Stimulated activated CD4-positive, alpha-beta T cell treated with anti-CD3 and anti-CD28 coated beads, Interleukin-15, amount 100 ng/mL, for 24 hours (primary cell): Measurements from ENCODE around the gene WBP2.

ENCODE experiments used
- DNase-seq: peaks from one replicate; pipeline ENCODE4 v3.0.0-alpha.2; 2020

The WBP2 gene

DNA sequence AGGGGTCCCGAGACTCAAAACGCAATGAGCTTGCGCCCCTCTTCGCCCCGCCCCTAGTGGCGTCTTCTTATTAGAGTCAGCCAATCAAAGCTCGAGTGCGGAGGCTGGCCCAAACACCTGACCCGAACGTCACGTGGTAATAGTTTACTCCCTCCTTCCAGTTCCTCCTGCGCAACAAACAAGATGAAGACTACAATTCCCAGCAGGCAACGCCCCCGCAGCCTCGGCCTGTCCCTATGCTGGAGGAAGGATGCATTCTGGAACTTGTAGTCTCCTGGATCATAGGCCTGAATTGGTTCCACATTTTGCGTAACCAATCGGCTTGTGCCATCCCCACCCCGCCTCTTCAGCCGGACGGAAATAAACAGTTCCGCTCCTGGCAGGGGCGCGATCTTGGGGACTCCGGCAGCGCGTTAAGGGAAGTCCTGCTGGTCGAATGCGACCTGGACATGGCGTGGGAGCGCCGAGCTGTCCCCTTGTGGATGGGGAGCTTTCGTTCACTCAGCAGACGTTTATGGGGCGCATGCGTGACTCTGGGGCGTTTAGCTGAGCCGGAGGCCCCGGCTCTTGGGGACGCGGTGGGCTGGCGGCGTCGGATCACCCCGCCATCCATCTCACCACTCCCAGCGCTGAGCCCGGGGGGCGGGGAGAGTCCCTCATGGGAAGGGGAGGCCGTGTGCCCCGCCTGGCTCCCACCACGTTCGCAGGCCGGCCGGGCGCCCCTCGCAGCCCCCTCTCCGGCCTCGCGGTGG, at the start of gene WBP2:
Gene WBP2 (minus strand): TSS at position 26 of the 752 bp plus-strand sequence. CDS start 38 bp downstream, outside the sequence.
- peak; percentile 98 for DNase-seq

GRCh38 chr17:75902406-75902805, 47.3 kb upstream of the WBP2 start:
- no peak for DNase-seq

- DNase-seq = no peak
These were observed 46.6 kb upstream of the WBP2 start for GRCh38 chr17:75901727-75902126.

DNA sequence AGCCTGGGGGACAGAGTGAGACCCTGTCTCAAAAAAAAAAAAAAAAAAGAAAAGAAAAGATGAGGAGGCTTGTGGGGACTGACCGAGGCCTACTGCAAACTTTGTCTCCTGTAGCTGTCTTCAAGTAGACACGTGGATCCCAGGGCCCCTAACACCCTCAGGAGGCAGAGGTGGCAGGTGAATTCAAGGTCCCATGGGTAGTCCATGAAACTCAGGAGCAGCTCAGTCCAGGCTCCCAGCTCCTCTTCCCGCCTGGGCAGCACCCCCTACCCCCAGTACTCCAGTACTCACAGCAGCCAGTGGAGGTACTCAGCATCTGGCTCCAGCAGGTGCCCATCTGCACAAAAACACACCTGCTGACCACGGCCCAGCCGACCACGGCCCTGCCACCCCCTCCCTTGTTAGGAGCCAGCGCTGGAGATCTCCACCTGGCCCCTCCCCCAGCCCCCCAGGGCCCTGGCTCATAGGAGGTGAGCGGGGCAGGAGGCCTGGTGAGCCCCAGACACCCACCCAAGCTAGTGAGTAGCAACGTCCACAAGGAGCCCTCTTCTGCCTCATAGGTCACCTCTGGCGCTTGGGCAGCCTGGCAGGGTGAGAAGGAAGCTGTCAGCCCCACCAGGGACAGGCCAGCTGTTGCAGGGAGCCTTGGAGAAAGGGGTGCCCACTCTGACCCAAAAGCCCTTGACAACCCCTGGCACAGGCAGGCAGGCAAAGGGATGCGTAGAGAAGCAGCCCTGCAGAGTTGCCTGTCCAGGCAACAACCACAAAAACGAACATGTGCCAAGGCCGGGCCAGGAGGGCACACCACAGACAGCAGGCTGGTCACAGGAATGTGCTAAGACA, 45.8 kb upstream of the WBP2 start:
- no peak for DNase-seq

- no peak for DNase-seq
These were observed 44.8 kb upstream of the WBP2 start for GRCh38 chr17:75899767-75900468.

- DNase-seq = no peak
These were observed 44.2 kb upstream of the WBP2 start for GRCh38 chr17:75899353-75899752.

DNA sequence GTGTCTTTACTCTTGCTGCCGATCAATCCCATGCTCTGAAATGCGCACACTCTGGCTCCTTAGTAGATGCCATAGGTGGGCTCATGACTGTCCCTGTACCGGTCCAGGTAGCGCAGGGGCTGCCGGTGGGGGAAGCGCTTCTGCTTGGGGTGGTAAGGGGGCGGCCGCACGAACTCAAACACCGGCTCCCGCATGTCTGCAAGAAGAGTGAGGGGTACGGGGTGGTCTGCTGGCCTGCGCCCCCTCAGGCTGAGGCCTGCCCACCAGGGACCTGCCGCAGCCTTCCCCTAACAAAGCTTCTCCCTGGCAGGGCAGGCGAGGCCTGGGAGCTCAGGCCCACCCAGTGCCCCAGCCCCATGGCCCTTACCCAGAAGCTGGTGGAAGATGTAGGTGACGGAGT, 43.7 kb upstream of the WBP2 start:
- no peak for DNase-seq

GRCh38 chr17:75898065-75898464, 42.9 kb upstream of the WBP2 start:
- DNase-seq = no peak

- DNase-seq = no peak
These were observed 42.3 kb upstream of the WBP2 start for GRCh38 chr17:75897160-75898019.

- DNase-seq = peak; percentile 84
These were observed 41.5 kb upstream of the WBP2 start, which contains the start of gene TRIM65 for GRCh38 chr17:75896415-75897159. TRIM65 (minus strand) TSS chr17:75896951; CDS start chr17:75896937, 14 bp downstream.

- peak; percentile 38 for DNase-seq
These were observed 40.4 kb upstream of the WBP2 start for GRCh38 chr17:75895370-75896155.

GRCh38 chr17:75894049-75894733, 39.1 kb upstream of the WBP2 start:
- DNase-seq = no peak

DNA sequence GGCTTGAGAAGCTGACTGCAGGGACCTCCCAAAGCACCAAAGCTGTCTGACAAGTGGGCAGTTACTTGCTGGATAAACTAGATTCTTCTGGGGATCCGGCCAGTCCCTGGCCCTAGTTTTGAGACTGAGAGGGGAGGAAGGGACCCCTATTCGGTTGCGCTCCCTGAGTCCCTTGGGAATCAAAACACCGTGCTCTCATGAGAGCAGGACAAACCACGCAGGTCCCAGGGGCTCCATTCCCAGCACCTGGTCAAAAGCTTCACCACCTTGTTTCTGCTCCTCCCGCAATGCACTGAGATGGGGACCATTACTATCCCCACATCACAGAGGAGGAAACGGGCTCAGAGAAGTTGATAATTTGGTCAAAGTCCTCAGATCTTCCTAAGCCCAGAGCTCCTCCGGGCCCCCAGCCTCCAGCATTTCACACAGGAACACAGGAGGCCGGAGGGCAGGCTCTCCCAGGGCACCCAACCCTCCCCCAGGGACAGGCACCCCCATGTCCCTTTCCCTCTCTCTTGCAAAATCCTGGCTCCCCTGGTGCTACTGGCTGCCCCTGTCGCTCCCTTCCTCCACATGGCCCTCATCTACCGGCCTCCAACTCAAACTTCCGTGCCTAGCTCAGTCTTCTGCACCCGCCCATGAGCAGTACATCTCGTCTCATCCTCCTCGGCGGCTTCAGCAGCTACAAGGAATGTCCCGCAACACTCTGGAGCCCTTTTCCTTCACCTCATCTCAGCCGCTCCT, 38.3 kb upstream of the WBP2 start:
- DNase-seq = no peak

DNA sequence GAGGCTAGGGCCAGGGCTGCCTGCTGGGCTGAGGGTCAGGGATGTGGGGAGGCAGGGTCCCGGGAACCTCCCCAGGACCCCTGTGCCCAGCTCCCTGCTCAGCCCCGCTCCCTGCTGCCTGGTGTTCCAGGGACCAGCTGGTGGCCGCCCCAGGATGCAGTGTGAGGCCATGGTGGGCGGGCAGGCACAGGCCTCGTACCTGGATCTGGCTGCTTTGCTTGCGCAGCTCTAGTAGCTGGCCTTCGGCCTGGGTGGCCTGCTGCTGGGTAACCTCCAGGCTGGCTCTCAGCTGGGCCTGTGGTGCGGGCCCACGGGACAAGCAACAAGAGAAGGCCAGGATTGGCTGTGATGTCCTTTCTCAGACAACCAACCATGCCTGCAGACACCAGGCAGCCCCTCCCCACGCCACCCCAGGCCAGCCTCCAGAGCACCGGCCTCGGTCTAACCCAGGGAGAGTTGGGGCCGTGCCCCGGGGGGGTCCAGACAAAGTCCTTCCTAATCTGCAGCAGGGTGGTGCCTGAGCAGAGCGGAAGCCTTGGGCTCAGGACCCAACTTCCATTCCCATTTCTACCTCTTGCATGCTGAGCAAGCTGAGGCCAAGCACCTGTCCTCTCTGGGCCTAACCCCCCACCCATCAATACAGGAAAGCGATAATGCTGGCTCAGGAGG, 37.6 kb upstream of the WBP2 start:
- DNase-seq = no peak

DNA sequence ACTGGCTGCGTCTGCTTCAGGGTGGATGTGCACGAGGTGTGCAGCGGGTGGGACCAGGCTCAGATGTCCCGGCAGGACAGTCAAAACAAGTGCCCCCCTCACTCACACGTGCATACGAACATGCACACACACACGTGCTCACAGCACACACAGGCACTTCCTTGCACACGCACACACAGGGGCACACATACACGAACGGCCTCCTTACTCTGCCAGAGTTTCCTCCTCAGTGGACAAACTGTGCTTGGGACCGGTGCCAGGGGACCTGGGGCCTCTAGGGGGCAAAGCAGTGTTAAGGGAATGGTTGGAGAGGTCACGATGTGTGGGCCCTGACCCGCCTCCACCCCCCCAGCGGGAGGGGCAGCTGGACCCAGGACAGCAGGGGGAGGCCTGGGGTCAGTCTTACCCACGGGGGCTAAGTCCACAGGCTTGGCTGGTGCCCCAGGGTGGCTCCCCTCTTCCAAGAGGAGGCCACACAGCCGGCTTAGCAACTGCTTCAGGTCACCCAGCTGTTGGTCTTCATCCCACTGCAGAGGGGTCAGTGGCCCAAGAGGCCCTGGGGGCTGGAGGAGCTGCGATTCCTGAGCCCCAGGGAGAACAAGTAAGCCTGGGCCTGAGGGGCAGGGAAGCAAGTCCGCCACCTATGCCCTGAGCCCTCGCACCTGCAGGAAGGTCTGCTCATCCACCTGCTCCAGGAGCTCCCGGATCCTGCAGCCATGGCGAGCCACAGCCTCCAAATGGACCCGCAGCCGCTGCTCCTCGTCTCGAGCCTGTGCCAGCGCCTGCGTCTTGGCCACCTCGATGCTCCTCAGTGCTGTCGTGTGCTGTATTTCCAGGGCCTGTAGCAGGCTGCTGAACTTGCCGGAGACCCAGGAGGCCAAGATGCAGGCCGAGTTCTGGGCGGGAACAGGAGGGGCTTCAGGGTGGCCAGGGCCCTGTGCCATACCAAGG, 36.7 kb upstream of the WBP2 start:
- DNase-seq = no peak

GRCh38 chr17:75891022-75891604, 36.0 kb upstream of the WBP2 start:
- no peak for DNase-seq

DNA sequence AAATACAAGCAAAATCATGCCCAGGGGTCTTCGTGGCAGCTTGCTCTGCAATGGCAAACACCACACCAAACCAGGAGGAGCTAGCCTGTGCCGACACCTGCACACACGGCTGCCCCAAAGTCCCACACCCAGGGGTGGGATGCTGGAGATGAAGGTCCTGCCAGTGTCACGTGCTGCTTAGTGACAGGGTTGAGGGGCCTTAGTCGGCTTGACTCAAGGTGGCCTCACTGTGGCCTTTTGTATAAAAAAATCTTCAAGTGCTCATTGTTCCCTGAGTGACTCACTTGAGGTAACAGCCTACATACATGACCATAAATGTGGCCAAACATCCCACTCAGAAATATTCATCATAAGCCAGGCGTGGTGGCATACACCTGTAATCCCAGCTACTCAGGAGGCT, 34.3 kb upstream of the WBP2 start:
- DNase-seq = no peak
